Fibroblast of lung (primary cell): ENCODE results near the gene NLRC5. TPM values are rescaled to one million over a fixed set of nuclear protein-coding genes. Genes with fewer than 3 reads are reported as not detected.

Source experiments
- DNase-seq, 2 donors: peaks; one replicate each; pipeline versions ENCODE4 v3.0.0 to v3.0.0-alpha.2; 2010; ENCODE audit warnings: low read depth in 2 of 2
- H2AFZ ChIP-seq: 2 replicates; pipeline ENCODE4 v1.5.1; 2012; ENCODE audit warnings: low read length, control low read depth, inconsistent platforms
- H3K27ac ChIP-seq: 2 replicates; pipeline ENCODE4 v1.5.1; 2011; ENCODE audit warnings: low read length, control low read depth; ENCODE audit not compliant: insufficient read depth
- H3K27me3 ChIP-seq: 2 replicates; pipeline ENCODE4 v1.5.1; 2011; ENCODE audit warnings: mild to moderate bottlenecking, low read length; ENCODE audit not compliant: control insufficient read depth, insufficient read depth
- H3K36me3 ChIP-seq: 2 replicates; pipeline ENCODE4 v1.5.1; 2011; ENCODE audit warnings: low read length; ENCODE audit not compliant: control insufficient read depth, insufficient read depth
- H3K4me1 ChIP-seq: 2 replicates; pipeline ENCODE4 v1.5.1; 2011; ENCODE audit warnings: low read length; ENCODE audit not compliant: control insufficient read depth, insufficient read depth; ENCODE audit errors: extremely low read depth
- H3K4me2 ChIP-seq: 2 replicates; pipeline ENCODE4 v1.5.1; 2011; ENCODE audit warnings: low read length, control low read depth; ENCODE audit not compliant: insufficient read depth; ENCODE audit errors: extremely low read depth
- H3K4me3 ChIP-seq, 4 experiments: fragments of 200-600 bp in 1 of 4; sonication (generic) in 1 of 4; replicated peaks in 1 of 4; 2 replicates each; pipeline ENCODE4 v1.5.1; 2011 to 2016; ENCODE audit warnings: low read length in 4 of 4, low read depth in 3 of 4, mild to moderate bottlenecking in 3 of 4, control low read depth in 2 of 4, inconsistent platforms in 1 of 4, mixed read lengths in 1 of 4; ENCODE audit not compliant: insufficient read depth in 1 of 4; ENCODE audit errors: control extremely low read depth in 1 of 4
- H3K79me2 ChIP-seq: 2 replicates; pipeline ENCODE4 v1.5.1; 2012; ENCODE audit warnings: mild to moderate bottlenecking, low read length, inconsistent platforms; ENCODE audit not compliant: control insufficient read depth, insufficient read depth
- H3K9ac ChIP-seq: 2 replicates; pipeline ENCODE4 v1.5.1; 2011; ENCODE audit warnings: mild to moderate bottlenecking, low read length, control low read depth; ENCODE audit not compliant: insufficient read depth
- H3K9me3 ChIP-seq: 2 replicates; pipeline ENCODE4 v1.5.1; 2012; ENCODE audit warnings: low read depth, low read length; ENCODE audit not compliant: control insufficient read depth, insufficient read depth
- H4K20me1 ChIP-seq: 2 replicates; pipeline ENCODE4 v1.5.1; 2011; ENCODE audit warnings: low read length; ENCODE audit not compliant: control insufficient read depth, insufficient read depth; ENCODE audit errors: extremely low read depth
- CTCF ChIP-seq, 2 donors: IDR thresholded peaks in 1 of 2; conservative IDR thresholded peaks in 1 of 2; 1 replicate in 1 of 2; 2 replicates in 1 of 2; pipeline ENCODE4 v1.5.1; 2011 to 2012; ENCODE audit warnings: low read length in 2 of 2, control low read depth in 1 of 2, inconsistent platforms in 1 of 2, low read depth in 1 of 2, mild to moderate bottlenecking in 1 of 2
- EZH2 ChIP-seq: IDR thresholded peaks from 2 replicates; pipeline ENCODE4 v1.5.1; 2012; ENCODE audit warnings: low read length, control low read depth, mild to moderate bottlenecking; ENCODE audit errors: missing control alignments
- polyA plus RNA-seq, 2 donors: library from polyadenylated mRNA; depleted of rRNA in 1 of 2; stranded (reverse) in 1 of 2; unstranded in 1 of 2; fragments of >200 nt; gene quantifications; 2 replicates each; pipeline ENCODE4 v1.2.1, GENCODE V29; 2011 to 2012; ENCODE audit warnings: missing spikeins in 1 of 2
- total RNA-seq: library from RNA; depleted of rRNA; stranded (reverse); fragments of >200 nt; gene quantifications from 2 replicates; pipeline ENCODE4 v1.2.1, GENCODE V29; 2014

Gene NLRC5
- total and polyA plus RNA-seq, 2 donors (not counting 1 experiment from before 2014, with no cell fraction given): 22.2 to 43.6 TPM

GRCh38 chr16:56974549-56975300 lies 14.6 kb upstream of the NLRC5 start:
- no peaks in the 10 kb centered on the region for H3K79me2 ChIP-seq
- no peak for DNase-seq
- no peak for TF ChIP-seq EZH2
- no peak for TF ChIP-seq CTCF (conservative IDR thresholded peaks at IDR 0.05 in 1 of 2, IDR thresholded peaks at IDR 0.05 in 1 of 2; ENCODE audit: low read depth in 1 of 2, low read length in 2 of 2)
- H3K27me3 ChIP-seq: no peaks in the 10 kb centered on the region
- no peaks in the 10 kb centered on the region for H4K20me1 ChIP-seq
- H2AFZ ChIP-seq: no peak overlapping the region
- H3K9me3 ChIP-seq: no peaks in the 10 kb centered on the region
- no peaks in the 10 kb centered on the region for H3K4me1 ChIP-seq
- no peak overlapping the region for H3K27ac ChIP-seq
- H3K9ac ChIP-seq: no peak overlapping the region
- no peak overlapping the region for H3K4me3 ChIP-seq
- no peak overlapping the region for H3K4me2 ChIP-seq
- no peaks in the 10 kb centered on the region for H3K36me3 ChIP-seq

GRCh38 chr16:56975714-56976113 lies 13.6 kb upstream of the NLRC5 start:
- TF ChIP-seq CTCF (conservative IDR thresholded peaks at IDR 0.05 in 1 of 2, IDR thresholded peaks at IDR 0.05 in 1 of 2; ENCODE audit: low read depth in 1 of 2, low read length in 2 of 2) (no peak), EZH2 (no peak)
- Histone ChIP-seq H2AFZ (no peak overlapping the region), H3K9me3 (no peaks in the 10 kb centered on the region), H3K4me3 (no peak overlapping the region), H3K27me3 (no peaks in the 10 kb centered on the region), H4K20me1 (no peaks in the 10 kb centered on the region), H3K4me2 (no peak overlapping the region), H3K4me1 (no peaks in the 10 kb centered on the region), H3K27ac (no peak overlapping the region), H3K79me2 (no peaks in the 10 kb centered on the region), H3K9ac (no peak overlapping the region), H3K36me3 (no peaks in the 10 kb centered on the region)
- no peak for DNase-seq

GRCh38 chr16:56977216-56977615 lies 12.1 kb upstream of the NLRC5 start:
- Histone ChIP-seq H4K20me1 (no peaks in the 10 kb centered on the region), H3K27me3 (no peaks in the 10 kb centered on the region), H3K4me1 (no peaks in the 10 kb centered on the region), H3K9ac (no peak overlapping the region), H3K4me3 (no peak overlapping the region), H3K79me2 (no peaks in the 10 kb centered on the region), H3K4me2 (no peak overlapping the region), H2AFZ (no peak overlapping the region), H3K9me3 (no peaks in the 10 kb centered on the region), H3K36me3 (no peaks in the 10 kb centered on the region), H3K27ac (no peak overlapping the region)
- DNase-seq: no peak
- TF ChIP-seq EZH2 (no peak), CTCF (conservative IDR thresholded peaks at IDR 0.05 in 1 of 2, IDR thresholded peaks at IDR 0.05 in 1 of 2; ENCODE audit: low read depth in 1 of 2, low read length in 2 of 2) (no peak)
